C4-2B (cell line): ENCODE results near the gene LTV1.
A peak's percentile ranks its signal among the peaks of the same experiment; 100 is the strongest.
"Not testable (repeated sequence)": the region's sequence is repeated elsewhere in the genome, so short reads cannot be mapped to it uniquely, and the experiment has no call there.

Experiments used
- H3K27ac ChIP-seq: fragments of 450-650 bp; 2 replicates; pipeline ENCODE4 v1.5.1; 2017
- ZFX ChIP-seq: fragments of 450-650 bp; IDR thresholded peaks from 2 replicates; pipeline ENCODE4 v1.6.1; 2017
- TF ChIP-seq, protein P1 (sequence below): fragments of 450-650 bp; conservative IDR thresholded peaks from 2 replicates; pipeline ENCODE4 v1.5.1; 2017; ENCODE audit warnings: mild to moderate bottlenecking

The LTV1 gene

DNA sequence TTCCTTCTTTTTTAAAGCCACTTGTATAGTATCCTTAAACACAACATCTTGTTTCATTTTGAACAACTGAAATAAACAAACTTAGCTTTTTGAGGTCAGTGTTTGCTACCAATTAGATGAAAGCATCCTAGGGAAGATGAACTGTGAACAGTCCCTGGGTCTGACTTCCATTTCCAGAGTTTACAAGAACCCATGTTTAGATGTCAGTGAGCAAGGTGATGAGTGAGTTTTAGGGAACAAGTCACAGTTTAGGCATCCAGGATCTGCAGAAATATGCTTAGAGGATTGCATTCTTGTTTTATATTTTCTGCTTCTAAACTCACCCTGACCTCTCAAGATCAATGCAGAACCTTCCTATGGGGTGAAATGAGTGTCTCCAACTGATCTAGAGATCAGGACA lies 24.1 kb downstream of the LTV1 start:
- no peak for TF ChIP-seq ZFX
- TF ChIP-seq, protein P1, sequence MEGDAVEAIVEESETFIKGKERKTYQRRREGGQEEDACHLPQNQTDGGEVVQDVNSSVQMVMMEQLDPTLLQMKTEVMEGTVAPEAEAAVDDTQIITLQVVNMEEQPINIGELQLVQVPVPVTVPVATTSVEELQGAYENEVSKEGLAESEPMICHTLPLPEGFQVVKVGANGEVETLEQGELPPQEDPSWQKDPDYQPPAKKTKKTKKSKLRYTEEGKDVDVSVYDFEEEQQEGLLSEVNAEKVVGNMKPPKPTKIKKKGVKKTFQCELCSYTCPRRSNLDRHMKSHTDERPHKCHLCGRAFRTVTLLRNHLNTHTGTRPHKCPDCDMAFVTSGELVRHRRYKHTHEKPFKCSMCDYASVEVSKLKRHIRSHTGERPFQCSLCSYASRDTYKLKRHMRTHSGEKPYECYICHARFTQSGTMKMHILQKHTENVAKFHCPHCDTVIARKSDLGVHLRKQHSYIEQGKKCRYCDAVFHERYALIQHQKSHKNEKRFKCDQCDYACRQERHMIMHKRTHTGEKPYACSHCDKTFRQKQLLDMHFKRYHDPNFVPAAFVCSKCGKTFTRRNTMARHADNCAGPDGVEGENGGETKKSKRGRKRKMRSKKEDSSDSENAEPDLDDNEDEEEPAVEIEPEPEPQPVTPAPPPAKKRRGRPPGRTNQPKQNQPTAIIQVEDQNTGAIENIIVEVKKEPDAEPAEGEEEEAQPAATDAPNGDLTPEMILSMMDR = no peak
- no peak overlapping the region for H3K27ac ChIP-seq

DNA sequence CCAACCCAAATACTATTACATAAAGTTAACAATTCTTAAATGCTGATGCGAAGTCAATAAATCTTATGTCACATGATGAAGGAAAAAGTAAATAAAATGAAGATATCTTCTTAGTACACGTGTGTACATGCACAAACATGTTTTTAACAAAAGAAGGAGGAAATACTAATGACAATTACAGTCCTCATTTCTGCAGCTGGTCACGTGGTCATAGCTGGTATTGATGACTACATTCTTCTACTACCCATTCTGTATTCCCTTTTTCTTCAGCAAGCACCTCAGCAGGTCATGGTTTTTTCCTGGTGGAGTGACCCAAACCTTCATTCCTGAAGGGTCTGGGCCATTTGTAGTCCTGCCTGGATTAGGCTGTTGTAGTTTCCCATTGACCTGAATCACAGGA lies 25.7 kb downstream of the LTV1 start:
- not testable (repeated sequence) for H3K27ac ChIP-seq

DNA sequence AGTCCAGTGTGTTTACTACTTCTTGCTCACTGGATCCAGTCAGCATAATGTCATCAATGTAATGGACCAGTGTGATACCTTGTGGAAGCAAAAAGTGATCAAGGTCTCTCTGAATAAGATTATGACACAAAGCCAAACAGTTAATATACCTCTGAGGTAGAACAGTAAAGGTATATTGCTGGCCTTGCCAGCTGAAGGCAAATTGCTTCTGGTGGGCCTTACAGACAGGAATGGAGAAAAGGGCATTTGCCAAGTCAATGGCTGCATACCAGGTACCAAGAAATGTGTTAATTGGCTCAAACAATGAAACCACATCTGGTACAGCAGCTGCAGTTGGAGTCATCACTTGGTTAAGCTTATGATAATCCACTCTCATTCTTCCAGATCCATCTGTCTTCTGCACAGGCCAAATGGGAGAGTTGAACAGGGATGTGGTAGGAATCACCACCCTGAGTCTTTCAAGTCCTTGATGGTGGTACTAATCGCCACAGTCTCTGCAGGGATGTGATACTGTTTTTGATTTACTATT lies 28.1 kb downstream of the LTV1 start:
- not testable (repeated sequence) for H3K27ac ChIP-seq

DNA sequence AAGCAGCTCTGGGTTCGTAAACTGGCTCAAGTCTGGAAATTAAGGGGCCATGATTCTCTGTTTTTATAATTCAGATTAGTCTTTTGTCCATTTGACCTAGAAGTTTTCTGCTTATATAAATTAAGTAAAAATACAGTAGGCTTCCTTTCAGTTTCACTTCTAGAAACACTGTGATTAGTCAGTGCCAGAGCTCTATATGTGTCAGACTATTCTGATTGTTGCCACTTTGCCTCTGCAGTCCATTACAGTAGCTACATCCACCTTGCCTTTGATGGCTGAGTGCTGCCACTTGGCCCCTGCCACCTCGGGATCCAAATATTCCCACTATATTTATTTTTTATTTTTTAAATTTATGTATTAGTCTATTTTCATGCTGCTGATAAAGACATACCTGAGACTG lies 29.1 kb downstream of the LTV1 start:
- no peak overlapping the region for H3K27ac ChIP-seq

DNA sequence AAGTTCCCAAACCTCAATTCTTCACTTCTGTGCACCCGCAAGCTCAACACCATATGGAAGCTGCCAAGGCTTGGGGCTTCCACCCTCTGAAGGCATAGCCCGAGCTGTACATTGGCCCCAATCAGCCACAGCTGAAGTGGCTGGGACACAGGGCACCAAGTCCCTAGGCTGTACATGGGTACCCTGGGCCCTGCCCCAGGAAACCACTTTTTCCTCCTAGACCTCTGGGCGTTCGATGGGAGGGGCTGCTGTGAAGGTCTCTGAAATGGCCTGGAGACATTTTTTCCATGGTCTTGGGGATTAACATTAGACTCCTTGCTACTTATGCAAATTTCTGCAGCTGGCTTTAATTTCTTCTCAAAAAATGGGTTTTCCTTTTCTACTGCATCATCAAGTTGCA lies 30.5 kb downstream of the LTV1 start:
- not testable (repeated sequence) for H3K27ac ChIP-seq

More for the DNA sequence above, 29.1 kb downstream of the LTV1 start:
- TF ChIP-seq, protein P1 = no peak
- no peak for TF ChIP-seq ZFX

DNA sequence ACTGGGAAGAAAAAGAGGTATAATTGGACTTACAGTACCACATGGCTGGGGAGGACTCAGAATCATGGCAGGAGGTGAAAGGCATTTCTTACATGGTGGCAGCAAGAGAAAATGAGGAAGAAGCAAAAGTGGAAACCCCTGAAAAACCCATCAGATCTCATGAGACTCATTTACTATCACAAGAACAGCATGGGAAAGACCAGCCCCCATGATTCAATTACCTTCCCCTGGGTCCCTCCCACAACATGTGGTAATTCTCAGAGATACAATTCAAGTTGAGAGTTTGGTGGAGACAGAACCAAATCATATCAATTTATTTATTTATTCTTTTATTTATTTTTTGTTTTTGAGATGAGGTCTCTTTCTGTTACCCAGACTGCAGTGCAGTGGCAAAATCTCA lies 31.4 kb downstream of the LTV1 start:
- H3K27ac ChIP-seq = not testable (repeated sequence)

DNA sequence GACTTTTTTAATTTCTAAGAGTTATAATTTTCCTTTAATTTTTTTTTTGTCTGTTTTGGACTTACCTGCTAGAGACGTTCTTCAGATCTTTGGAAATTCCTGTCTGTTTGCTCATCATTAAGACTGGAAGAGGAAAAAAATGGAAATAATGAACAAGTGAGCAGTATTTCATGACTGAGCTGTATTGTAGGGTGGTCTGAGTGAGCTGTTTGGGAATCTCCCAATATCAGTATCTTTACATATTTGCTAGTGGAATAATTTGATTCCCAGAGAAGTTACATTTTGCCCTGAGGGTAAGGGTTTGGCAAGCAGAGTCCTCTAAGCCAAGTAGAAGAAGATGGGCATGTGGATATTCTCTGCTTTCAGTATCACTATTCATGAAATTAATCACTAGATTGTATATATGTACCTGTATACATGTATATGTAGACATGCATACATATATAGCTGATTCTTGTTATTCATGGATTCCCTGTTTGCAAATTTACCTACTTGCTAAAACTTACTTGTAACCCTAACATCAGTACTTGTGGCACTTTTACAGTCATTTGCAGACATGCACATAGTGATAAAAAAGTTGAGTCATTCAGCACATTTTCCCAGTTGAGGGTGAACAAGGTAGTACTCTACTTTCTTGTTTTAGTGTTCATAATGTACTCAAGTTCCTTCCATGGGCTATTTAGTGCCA lies 34.6 kb downstream of the LTV1 start:
- TF ChIP-seq, protein P1 = no peak
- TF ChIP-seq ZFX = no peak
- H3K27ac ChIP-seq = peak overlapping the region; percentile 66

DNA sequence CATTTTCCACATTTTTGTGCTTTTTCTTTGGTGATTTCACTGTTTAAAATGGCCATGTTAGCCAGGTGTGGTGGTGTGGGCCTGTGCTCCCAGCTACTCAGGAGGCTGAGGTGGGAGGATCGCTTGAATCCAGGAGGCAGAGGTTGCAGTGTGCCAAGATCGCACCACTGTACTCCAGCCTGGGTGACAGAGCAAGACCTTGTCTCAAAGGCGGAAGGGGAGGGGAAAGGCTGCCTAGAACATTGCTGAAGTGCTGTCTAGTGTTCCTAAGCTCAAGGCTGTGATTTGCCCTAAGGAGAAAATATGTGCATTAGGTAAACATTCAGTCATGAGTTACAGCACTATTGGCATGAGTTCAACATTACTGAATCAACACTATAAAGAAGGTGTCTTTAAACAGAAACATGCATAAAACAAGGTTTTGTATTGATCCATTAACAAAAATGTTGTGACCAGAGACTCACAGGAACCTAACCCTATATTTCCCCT lies 35.2 kb downstream of the LTV1 start:
- H3K27ac ChIP-seq = peak overlapping the region; percentile 66
- TF ChIP-seq ZFX = no peak

DNA sequence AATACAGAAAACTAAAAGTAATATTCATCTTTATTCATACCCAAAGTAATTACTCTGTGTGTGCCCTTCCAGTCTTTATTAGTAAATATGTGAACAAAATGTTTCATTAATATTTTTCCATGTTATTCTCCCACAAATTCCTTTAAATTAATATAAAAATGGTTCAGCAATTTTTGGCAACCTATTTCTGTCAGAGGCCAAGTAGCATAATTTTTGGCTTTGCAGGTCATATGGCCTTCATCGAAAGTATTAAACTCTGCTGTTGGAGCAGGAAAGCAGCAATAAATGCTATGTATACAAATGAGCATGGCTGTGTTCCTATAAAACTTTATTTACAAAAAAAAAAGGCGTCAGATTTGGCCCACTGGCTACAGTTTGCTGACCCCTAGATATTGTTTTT lies 37.3 kb downstream of the LTV1 start:
- no peak overlapping the region for H3K27ac ChIP-seq
- TF ChIP-seq, protein P1 = no peak
- no peak for TF ChIP-seq ZFX

DNA sequence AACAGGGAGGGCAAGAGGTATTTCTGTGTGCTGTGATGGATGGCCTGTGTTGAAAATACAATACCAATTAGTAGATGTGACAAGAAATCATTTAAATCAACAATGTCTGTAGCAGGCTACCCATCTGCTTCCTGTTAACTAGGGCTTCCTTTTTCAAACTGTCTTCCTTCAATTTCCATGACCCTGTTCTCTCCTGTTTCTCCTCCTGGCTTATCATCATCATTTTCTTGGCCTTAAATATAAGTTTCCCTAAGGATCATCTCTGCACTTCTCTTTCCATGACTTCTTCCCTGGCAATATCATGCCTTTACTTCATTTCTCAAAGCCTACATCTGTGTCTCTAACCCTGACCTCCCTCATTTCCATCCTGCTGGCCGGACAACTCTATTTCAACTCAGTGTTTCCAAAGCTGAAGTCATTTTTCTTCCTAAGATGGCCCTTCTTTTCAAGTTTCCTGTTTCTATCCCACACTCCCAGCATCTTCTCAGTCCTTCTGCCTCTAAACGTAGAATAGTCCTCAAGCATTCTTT lies 39.3 kb downstream of the LTV1 start:
- H3K27ac ChIP-seq = no peak overlapping the region
- no peak for TF ChIP-seq ZFX
- TF ChIP-seq, protein P1 = no peak
